RWPE2 (cell line): ENCODE data around the gene MFNG.

Experiments used
- ATAC-seq: fragments of 200-7000 bp; cut with Tn5 transposase; 3 replicates; pipeline ENCODE4 v1.9.1; 2021; ENCODE audit warnings: low read depth
- DNase-seq: peaks from one replicate; pipeline ENCODE4 v3.0.0-alpha.2; 2020; ENCODE audit warnings: low spot score
- H3K27ac ChIP-seq: fragments of 450-650 bp; 2 replicates; pipeline ENCODE4 v1.5.1; 2017; ENCODE audit warnings: mild to moderate bottlenecking; ENCODE audit not compliant: poor library complexity, severe bottlenecking
- H3K27me3 ChIP-seq: fragments of 250-450 bp; sonication (Bioruptor Pico); 2 replicates; pipeline ENCODE4 v1.5.1; 2021; ENCODE audit warnings: mild to moderate bottlenecking, moderate library complexity; ENCODE audit not compliant: insufficient read depth, poor library complexity, severe bottlenecking
- H3K36me3 ChIP-seq: fragments of 250-450 bp; sonication (Bioruptor Pico); 2 replicates; pipeline ENCODE4 v1.5.1; 2020; ENCODE audit warnings: low read depth, mild to moderate bottlenecking, moderate library complexity
- H3K4me1 ChIP-seq: fragments of 250-450 bp; sonication (Bioruptor Pico); 2 replicates; pipeline ENCODE4 v1.5.1; 2021; ENCODE audit warnings: mild to moderate bottlenecking, moderate library complexity; ENCODE audit not compliant: insufficient read depth, poor library complexity, severe bottlenecking
- H3K4me3 ChIP-seq: fragments of 250-450 bp; sonication (Bioruptor Pico); 2 replicates; pipeline ENCODE4 v1.5.1; 2021; ENCODE audit warnings: mild to moderate bottlenecking, moderate library complexity; ENCODE audit not compliant: severe bottlenecking
- H3K9me3 ChIP-seq: fragments of 250-450 bp; sonication (Bioruptor Pico); 2 replicates; pipeline ENCODE4 v1.5.1; 2021; ENCODE audit warnings: mild to moderate bottlenecking, moderate library complexity; ENCODE audit not compliant: severe bottlenecking
- TF ChIP-seq, protein P1 (sequence below): fragments of 450-650 bp; IDR thresholded peaks from one replicate; pipeline ENCODE4 v1.5.1; 2017; ENCODE audit warnings: mild to moderate bottlenecking, moderate library complexity; ENCODE audit not compliant: poor library complexity, severe bottlenecking

MFNG gene, protein sequence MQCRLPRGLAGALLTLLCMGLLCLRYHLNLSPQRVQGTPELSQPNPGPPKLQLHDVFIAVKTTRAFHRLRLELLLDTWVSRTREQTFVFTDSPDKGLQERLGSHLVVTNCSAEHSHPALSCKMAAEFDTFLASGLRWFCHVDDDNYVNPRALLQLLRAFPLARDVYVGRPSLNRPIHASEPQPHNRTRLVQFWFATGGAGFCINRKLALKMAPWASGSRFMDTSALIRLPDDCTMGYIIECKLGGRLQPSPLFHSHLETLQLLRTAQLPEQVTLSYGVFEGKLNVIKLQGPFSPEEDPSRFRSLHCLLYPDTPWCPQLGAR

DNA sequence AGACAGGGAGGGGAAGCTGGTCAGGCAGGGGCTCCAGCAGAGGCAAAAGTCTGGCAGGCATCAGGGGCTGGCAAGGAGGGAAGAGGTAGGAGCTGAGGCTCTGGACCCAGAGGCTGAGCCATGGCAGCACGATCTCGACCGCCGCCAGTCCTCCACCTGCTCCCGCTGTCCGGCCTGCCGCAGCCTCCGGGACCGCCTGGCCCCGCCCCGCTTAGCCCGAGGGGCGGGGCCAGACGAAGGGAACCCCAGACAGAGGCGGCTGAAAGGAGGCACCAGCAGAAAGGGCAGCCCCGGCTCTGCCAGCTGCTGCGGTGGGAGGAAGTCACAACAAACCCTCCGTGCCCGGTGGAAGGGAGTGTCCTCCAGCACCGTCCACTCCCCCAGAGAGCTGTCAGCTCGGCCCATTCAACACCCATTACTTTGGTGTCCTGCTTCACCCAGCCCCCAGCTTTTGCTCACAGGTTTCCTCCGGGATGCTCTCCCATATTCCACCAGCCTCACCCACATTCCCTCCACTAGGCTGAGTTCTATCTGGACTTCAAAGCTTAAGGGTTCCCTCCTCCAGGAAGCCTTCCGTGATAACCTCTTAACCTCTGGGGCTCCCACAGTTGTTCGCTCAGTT, at the start of gene MFNG:
TSS of gene MFNG (minus strand) at position 161 of the 622 bp plus-strand sequence. CDS start 207 bp downstream, outside the sequence.
- Histone ChIP-seq H3K4me1 (no peaks in the 10 kb centered on the region), H3K9me3 (no peaks in the 10 kb centered on the region), H3K27me3 (no peaks in the 10 kb centered on the region), H3K36me3 (peaks cover 15% of the 10 kb centered on the region), H3K4me3 (no peak within 1 kb of the TSS), H3K27ac (peak within 1 kb of the TSS; percentile 1)
- peak; percentile 75 for ATAC-seq
- TF ChIP-seq, protein P1, sequence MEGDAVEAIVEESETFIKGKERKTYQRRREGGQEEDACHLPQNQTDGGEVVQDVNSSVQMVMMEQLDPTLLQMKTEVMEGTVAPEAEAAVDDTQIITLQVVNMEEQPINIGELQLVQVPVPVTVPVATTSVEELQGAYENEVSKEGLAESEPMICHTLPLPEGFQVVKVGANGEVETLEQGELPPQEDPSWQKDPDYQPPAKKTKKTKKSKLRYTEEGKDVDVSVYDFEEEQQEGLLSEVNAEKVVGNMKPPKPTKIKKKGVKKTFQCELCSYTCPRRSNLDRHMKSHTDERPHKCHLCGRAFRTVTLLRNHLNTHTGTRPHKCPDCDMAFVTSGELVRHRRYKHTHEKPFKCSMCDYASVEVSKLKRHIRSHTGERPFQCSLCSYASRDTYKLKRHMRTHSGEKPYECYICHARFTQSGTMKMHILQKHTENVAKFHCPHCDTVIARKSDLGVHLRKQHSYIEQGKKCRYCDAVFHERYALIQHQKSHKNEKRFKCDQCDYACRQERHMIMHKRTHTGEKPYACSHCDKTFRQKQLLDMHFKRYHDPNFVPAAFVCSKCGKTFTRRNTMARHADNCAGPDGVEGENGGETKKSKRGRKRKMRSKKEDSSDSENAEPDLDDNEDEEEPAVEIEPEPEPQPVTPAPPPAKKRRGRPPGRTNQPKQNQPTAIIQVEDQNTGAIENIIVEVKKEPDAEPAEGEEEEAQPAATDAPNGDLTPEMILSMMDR: no peak
- no peak for DNase-seq

DNA sequence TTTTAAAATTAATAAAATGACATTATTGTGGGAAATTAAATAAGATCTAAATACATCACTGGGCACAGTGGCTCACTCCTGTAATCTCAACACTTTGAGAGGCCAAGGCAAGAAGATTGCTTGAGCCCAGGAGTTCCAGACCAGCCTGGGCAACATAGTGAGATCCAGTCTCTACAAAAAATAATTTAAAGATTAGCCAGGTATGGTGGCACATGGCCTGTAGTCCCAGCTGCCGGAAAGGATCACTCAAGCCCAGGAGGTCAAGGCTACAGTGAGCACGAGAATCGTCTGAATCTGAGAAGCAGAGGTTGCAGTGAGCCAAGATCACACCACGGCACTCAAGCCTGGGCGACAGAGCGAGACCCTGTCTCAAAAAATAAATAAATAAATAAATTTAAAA, 49.0 kb upstream of the MFNG start:
- no peaks in the 10 kb centered on the region for H3K27me3 ChIP-seq
- no peak for DNase-seq
- no peaks in the 10 kb centered on the region for H3K9me3 ChIP-seq
- TF ChIP-seq, protein P1: no peak
- peaks cover 10% of the 10 kb centered on the region for H3K4me1 ChIP-seq
- H3K4me3 ChIP-seq: no peak overlapping the region
- H3K27ac ChIP-seq: no peak overlapping the region
- no peaks in the 10 kb centered on the region for H3K36me3 ChIP-seq
- no peak for ATAC-seq

DNA sequence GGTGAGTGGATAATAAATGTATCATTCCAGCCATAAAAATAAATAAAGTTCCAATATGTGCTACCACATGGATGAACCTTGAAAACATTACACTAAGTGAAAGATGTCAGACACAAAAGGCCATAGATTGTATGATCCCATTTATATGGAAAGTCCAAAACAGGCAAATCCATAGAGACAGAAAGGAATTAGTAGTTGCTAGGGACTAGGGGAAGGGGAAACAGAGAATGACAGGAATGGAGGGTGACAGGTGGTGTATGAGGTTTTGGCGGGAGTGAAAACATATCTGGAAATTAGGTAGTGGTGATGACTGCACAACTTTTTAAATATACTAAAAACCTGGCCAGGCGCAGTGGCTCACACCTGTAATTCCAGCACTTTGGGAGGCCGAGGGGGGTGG, 48.3 kb upstream of the MFNG start:
- TF ChIP-seq, protein P1: no peak
- ATAC-seq (no peak), DNase-seq (no peak)
- H3K36me3 ChIP-seq: no peaks in the 10 kb centered on the region
- H3K9me3 ChIP-seq: no peaks in the 10 kb centered on the region
- no peak overlapping the region for H3K4me3 ChIP-seq
- no peaks in the 10 kb centered on the region for H3K27me3 ChIP-seq
- peaks cover 10% of the 10 kb centered on the region for H3K4me1 ChIP-seq
- no peak overlapping the region for H3K27ac ChIP-seq

DNA sequence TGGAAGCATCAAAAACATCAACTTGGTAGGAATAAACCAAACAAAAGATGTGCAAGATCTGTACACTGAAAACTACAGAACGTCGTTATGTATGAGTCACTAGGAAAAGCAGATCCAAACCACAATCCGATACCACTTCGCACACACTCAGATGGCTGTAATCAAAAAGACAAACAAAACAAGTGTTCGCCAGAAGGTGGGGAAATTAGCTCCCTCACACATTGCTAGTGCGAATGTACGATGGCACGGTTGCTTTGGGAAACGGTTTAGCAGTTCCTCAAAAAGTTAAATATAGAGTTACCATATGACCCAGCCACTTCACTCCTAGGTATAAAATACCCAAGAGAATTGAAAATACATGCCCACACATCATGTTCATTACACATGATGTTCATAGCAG, 47.8 kb upstream of the MFNG start:
- DNase-seq (no peak), ATAC-seq (peak; percentile 73)
- no peaks in the 10 kb centered on the region for H3K9me3 ChIP-seq
- H3K27me3 ChIP-seq: no peaks in the 10 kb centered on the region
- TF ChIP-seq, protein P1: no peak
- no peaks in the 10 kb centered on the region for H3K36me3 ChIP-seq
- H3K4me3 ChIP-seq: no peak overlapping the region
- no peak overlapping the region for H3K27ac ChIP-seq
- H3K4me1 ChIP-seq: peaks cover 10% of the 10 kb centered on the region
